ENCODE measurements around the gene RNF220. TPM values are rescaled to one million over a fixed set of nuclear protein-coding genes. Genes with fewer than 3 reads are reported as not detected.
A peak's percentile ranks its signal among the peaks of the same experiment; 100 is the strongest.

Gene RNF220
- polyA plus RNA-seq, 1 of the 3 experiments (the other 2 are of a cell fraction) = 83.7 TPM

DNA sequence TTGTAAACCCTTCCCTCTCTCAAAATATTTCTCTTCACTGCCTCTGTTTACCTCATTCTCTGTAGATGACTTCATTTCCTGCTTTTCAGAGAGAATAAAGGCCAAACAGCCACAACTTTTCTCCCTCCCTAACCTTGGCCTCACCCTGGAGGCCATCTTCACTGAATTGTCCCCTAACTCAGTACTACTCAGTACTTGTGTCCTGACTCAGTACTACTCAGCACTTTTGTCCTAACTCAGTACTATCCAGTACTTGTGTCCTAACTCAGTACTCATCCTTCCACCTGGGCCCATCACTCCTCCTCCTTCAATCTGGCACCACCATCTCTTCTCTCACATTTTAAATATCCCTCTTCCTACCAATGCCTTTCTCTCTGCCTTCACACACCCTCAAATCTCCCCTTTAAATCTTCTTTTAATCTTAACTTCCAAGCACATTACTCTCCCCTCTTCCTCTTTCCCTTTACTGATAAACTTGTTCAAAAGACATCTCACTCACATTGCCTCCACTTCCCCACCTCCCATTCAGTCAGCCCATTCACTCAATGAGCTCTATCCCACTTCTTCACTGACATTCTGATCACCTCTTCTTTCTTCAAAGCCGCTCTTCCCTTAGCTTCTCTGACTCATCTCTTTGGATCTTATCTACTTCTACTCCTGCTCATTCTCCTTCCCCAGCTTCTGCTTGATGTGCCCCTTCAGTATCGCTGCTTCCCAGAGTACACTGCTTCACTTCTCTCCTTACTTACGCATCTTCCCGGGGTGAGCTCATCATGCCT, 121.4 kb downstream of the RNF220 start:
- Histone ChIP-seq H3K9me2 (no peaks in the 10 kb centered on the region), H3K9ac (no peak overlapping the region), H3K4me1 (ENCODE audit: control insufficient read depth in 1 of 2, insufficient read depth in 2 of 2, low read depth in 1 of 2, low read length in 1 of 2) (no peaks in the 10 kb centered on the region; a peak in 1 of 4 replicates), H3K27ac (ENCODE audit: low read depth in 2 of 2, low read length in 1 of 2) (no peak overlapping the region), H3K36me3 (replicated peaks in 1 of 2; ENCODE audit: control insufficient read depth in 1 of 2, insufficient read depth in 2 of 2, low read length in 1 of 2) (no peaks in the 10 kb centered on the region), H3K4me2 (no peak overlapping the region), H2AFZ (ENCODE audit: low read depth) (no peak overlapping the region), H4K20me1 (ENCODE audit: insufficient read depth) (no peaks in the 10 kb centered on the region), H3K4me3 (ENCODE audit: low read depth in 2 of 2, low read length in 1 of 2) (no peak overlapping the region), H3F3A (replicated peaks; ENCODE audit: insufficient read depth) (no peaks in the 10 kb centered on the region), H3K9me3 (no peaks in the 10 kb centered on the region), H3K79me2 (ENCODE audit: insufficient read depth) (no peaks in the 10 kb centered on the region), H3K27me3 (ENCODE audit: insufficient read depth) (peaks cover 20% of the 10 kb centered on the region)
- POLR2A ChIA-PET = no interaction called here
- CTCF ChIA-PET = no interaction called here
- DNase-seq = no peak
- 82% methylated on average over 4 of the region's 4 CpGs for WGBS (ENCODE audit: low lambda C conversion rate)
- TF ChIP-seq REST (IDR thresholded peaks at IDR 0.05; ENCODE audit: low read depth, low read length) = no peak
- TF ChIP-seq TEAD4 (IDR thresholded peaks at IDR 0.05; ENCODE audit: borderline replicate concordance, insufficient read depth) = no peak
- no peak for TF ChIP-seq GATA2 (CRISPR knock-in tag; IDR thresholded peaks at IDR 0.05)
- no peak for TF ChIP-seq JUND (IDR thresholded peaks at IDR 0.05)
- TF ChIP-seq EP300 (IDR thresholded peaks at IDR 0.05; ENCODE audit: borderline replicate concordance in 1 of 2, low read depth in 1 of 2, low read length in 1 of 2) = no peak
- no peak for TF ChIP-seq FOSL2 (IDR thresholded peaks at IDR 0.05; ENCODE audit: borderline replicate concordance, low read depth)

DNA sequence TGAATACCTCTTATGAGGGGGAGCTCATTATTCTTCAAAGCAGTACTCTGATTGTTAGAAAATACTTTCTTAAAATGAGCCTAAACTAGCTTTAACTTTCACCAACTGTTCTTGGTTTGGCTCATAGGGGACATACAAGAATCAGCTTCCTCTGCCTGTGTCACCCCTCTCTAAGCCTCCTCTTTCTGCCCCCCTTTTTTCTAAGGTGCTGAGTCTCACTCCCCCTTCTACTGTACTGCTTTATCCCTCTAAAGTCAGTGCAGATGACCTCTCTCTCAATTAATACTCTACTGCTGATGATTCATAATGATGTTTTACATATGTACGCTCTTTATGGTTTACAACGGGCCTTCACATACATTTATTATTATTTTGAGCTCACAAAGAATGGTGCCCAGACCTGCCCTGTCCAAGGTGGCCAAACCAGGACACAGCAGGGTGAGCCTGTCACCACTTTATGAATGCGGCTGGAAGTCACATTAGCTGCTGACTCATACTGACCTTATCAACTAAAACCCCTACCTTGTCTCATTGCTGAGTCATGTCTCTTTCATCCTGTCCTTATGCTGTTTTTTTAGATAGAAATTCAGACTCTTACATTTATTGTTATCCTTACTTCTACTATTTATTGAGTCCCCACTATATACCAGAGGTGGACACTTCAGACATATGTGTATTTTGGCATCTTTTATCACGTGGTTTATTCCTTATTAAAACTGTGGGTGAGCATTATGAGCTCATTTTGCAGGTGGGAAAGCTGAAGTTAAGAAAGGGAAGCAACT, 126.9 kb downstream of the RNF220 start:
- Histone ChIP-seq H3K79me2 (ENCODE audit: insufficient read depth) (no peaks in the 10 kb centered on the region), H3K4me2 (no peak overlapping the region), H3K4me1 (ENCODE audit: control insufficient read depth in 1 of 2, insufficient read depth in 2 of 2, low read depth in 1 of 2, low read length in 1 of 2) (no peaks in the 10 kb centered on the region), H3K36me3 (replicated peaks in 1 of 2; ENCODE audit: control insufficient read depth in 1 of 2, insufficient read depth in 2 of 2, low read length in 1 of 2) (no peaks in the 10 kb centered on the region), H3K9me3 (no peaks in the 10 kb centered on the region), H3K9ac (no peak overlapping the region), H4K20me1 (ENCODE audit: insufficient read depth) (no peaks in the 10 kb centered on the region), H2AFZ (ENCODE audit: low read depth) (no peak overlapping the region), H3K27me3 (ENCODE audit: insufficient read depth) (peaks cover 5% of the 10 kb centered on the region; the same call in 1 of the 2 replicates), H3F3A (replicated peaks; ENCODE audit: insufficient read depth) (no peaks in the 10 kb centered on the region), H3K4me3 (ENCODE audit: low read depth in 2 of 2, low read length in 1 of 2) (no peak overlapping the region), H3K27ac (ENCODE audit: low read depth in 2 of 2, low read length in 1 of 2) (no peak overlapping the region), H3K9me2 (no peaks in the 10 kb centered on the region)
- CTCF ChIA-PET = interaction anchor here (0.7 to 1.2 kb wide), 4 partner anchors 10 to 124 kb away, joined by 3 to 5 read pairs (median 4); no protein-coding TSS in a partner anchor
- TF ChIP-seq CHD2 (IDR thresholded peaks at IDR 0.05; ENCODE audit: low read length, partially characterized antibody) (no peak), POLR2AphosphoS5 (IDR thresholded peaks at IDR 0.05; ENCODE audit: low read depth, low read length) (no peak), REST (IDR thresholded peaks at IDR 0.05; ENCODE audit: low read depth, low read length) (peak; percentile 73; the same call in 1 of the 2 replicates), JUND (IDR thresholded peaks at IDR 0.05) (peak; percentile 37; the same call in 1 of the 2 replicates), RFX5 (IDR thresholded peaks at IDR 0.05; ENCODE audit: low read length) (no peak), TEAD4 (IDR thresholded peaks at IDR 0.05; ENCODE audit: borderline replicate concordance, insufficient read depth) (no peak)
- TF ChIP-seq, protein P1, sequence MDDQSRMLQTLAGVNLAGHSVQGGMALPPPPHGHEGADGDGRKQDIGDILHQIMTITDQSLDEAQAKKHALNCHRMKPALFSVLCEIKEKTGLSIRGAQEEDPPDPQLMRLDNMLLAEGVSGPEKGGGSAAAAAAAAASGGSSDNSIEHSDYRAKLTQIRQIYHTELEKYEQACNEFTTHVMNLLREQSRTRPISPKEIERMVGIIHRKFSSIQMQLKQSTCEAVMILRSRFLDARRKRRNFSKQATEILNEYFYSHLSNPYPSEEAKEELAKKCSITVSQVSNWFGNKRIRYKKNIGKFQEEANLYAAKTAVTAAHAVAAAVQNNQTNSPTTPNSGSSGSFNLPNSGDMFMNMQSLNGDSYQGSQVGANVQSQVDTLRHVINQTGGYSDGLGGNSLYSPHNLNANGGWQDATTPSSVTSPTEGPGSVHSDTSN (IDR thresholded peaks at IDR 0.05) = no peak
- POLR2A ChIA-PET = no interaction called here
- no peak for DNase-seq
- 28% methylated on average over 4 of the region's 4 CpGs for WGBS (ENCODE audit: low lambda C conversion rate)

Data from SK-N-SH (cell line).